Prostate gland (tissue), 2 donors: ENCODE results near the gene CTH.

Experiments
- POLR2A ChIP-seq: fragments of 450-650 bp; IDR thresholded peaks from one replicate; pipeline ENCODE4 v1.6.1; 2016; ENCODE audit warnings: antibody characterized with exemption, mild to moderate bottlenecking
- POLR2AphosphoS5 ChIP-seq: sonication (generic); formaldehyde crosslinking; IDR thresholded peaks from one replicate; pipeline ENCODE4 v1.6.1; 2017; ENCODE audit warnings: antibody characterized with exemption
- TF ChIP-seq, protein P1 (sequence below), 4 experiments: fragments of 200-600 bp in 2 of 4; fragments of 450-650 bp in 2 of 4; sonication (generic) in 2 of 4; IDR thresholded peaks; 1 replicate in 3 of 4; 2 replicates in 1 of 4; pipeline ENCODE4 v1.5.1; 2016 to 2019; ENCODE audit warnings: antibody characterized with exemption in 4 of 4, mild to moderate bottlenecking in 2 of 4, moderate library complexity in 2 of 4

DNA sequence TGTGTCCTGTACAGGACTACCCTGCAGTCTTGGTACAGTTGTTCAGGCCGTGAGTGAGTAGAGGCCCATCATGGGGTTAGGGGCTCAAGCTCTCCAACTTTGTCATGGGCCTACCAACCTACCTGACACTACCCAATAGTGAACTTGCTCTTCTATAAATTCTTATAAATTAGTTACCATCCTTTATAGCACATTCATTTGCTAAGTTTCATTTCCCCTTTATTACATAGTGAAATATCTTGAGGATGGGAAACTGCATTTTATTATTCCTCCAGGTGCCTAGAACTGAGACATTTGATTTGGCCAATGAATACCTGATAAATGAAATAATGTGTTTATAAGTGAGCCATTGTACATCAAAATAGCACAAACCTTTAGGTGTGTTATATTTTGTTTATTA is 9.1 kb upstream of the CTH start:
- TF ChIP-seq POLR2AphosphoS5 (no peak), POLR2A (no peak)
- TF ChIP-seq, protein P1, sequence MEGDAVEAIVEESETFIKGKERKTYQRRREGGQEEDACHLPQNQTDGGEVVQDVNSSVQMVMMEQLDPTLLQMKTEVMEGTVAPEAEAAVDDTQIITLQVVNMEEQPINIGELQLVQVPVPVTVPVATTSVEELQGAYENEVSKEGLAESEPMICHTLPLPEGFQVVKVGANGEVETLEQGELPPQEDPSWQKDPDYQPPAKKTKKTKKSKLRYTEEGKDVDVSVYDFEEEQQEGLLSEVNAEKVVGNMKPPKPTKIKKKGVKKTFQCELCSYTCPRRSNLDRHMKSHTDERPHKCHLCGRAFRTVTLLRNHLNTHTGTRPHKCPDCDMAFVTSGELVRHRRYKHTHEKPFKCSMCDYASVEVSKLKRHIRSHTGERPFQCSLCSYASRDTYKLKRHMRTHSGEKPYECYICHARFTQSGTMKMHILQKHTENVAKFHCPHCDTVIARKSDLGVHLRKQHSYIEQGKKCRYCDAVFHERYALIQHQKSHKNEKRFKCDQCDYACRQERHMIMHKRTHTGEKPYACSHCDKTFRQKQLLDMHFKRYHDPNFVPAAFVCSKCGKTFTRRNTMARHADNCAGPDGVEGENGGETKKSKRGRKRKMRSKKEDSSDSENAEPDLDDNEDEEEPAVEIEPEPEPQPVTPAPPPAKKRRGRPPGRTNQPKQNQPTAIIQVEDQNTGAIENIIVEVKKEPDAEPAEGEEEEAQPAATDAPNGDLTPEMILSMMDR (IDR thresholded peaks at IDR 0.05), result no peak
